WI38 (cell line): ENCODE results near the gene ELMO2.

Experiments used
- H3K4me3 ChIP-seq: 2 replicates; pipeline ENCODE4 v1.5.1; 2011; ENCODE audit warnings: low read depth, mild to moderate bottlenecking, control low read depth, low read length
- TF ChIP-seq, protein P1 (sequence below): IDR thresholded peaks from 2 replicates; pipeline ENCODE4 v1.5.1; 2012; ENCODE audit warnings: low read depth, mild to moderate bottlenecking, control low read depth, low read length

The ELMO2 gene

DNA sequence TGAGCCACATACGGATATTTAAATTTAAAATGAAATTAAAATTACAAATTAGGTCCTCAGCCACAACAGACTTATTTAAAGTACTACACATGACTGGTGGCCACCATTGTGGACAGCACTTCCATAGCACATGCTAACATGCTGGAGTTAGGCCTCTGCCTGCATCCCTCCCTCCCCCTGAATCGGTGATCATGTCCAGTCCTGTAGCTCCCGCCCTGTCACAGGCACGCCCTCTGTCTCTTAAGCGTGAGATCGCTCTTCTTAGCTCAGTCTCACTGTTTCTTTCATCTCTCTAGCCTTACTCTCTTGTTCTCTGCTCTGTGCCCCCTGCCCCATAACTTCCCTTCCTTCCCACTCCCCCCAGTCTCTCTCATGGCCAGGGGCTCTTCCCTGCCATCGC lies 28.9 kb downstream of the ELMO2 start:
- TF ChIP-seq, protein P1, sequence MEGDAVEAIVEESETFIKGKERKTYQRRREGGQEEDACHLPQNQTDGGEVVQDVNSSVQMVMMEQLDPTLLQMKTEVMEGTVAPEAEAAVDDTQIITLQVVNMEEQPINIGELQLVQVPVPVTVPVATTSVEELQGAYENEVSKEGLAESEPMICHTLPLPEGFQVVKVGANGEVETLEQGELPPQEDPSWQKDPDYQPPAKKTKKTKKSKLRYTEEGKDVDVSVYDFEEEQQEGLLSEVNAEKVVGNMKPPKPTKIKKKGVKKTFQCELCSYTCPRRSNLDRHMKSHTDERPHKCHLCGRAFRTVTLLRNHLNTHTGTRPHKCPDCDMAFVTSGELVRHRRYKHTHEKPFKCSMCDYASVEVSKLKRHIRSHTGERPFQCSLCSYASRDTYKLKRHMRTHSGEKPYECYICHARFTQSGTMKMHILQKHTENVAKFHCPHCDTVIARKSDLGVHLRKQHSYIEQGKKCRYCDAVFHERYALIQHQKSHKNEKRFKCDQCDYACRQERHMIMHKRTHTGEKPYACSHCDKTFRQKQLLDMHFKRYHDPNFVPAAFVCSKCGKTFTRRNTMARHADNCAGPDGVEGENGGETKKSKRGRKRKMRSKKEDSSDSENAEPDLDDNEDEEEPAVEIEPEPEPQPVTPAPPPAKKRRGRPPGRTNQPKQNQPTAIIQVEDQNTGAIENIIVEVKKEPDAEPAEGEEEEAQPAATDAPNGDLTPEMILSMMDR = no peak

DNA sequence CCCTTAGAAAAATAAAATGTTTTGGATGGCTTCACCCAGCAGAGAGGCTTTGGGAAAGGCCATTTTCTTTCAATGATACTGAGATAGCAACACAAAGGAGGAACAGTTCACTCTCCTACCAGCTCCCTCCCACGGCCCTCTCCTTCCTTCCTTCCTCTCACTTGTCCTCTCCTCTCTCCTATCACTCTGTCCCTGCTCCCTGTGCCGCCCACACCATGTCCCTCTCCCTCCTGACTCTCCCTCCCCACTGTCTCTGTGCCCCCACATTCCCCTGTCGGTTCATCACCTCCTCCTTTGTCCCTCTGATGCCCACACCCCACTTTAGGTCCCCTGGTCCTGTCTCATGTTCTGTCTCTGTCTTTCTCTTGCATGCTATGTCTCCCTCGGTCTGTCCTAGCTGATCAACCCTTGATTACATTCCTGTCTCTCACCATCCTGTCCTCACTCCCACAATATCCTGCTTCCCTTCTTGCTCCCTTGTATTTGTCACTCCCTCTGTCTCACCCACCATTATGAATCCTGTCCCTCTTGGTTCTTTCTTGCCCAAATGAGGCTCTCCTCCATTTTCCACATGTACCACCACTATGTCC lies 30.1 kb downstream of the ELMO2 start:
- H3K4me3 ChIP-seq = no peak overlapping the region
- TF ChIP-seq, protein P1 = no peak

More for the DNA sequence above, 28.9 kb downstream of the ELMO2 start:
- H3K4me3 ChIP-seq = no peak overlapping the region

DNA sequence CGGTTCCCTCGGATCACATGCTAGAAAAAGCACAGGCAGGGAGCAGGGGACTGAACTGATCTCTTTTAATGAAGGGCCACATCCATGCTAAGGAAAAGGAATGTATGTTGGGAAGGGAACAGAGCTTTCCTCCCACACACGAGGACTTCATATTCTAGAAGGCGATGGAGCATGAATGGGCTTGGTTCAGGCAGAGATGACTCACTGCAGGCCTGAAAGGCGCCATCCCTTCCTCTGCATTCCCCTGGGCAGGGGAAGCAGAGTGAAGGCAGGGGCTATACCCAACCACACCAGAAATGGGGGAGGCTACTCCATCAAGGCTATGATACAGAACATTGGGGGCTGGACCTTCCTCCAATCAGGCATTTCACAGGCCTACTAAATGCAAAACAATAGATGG lies 30.6 kb downstream of the ELMO2 start:
- TF ChIP-seq, protein P1 = no peak
- no peak overlapping the region for H3K4me3 ChIP-seq

DNA sequence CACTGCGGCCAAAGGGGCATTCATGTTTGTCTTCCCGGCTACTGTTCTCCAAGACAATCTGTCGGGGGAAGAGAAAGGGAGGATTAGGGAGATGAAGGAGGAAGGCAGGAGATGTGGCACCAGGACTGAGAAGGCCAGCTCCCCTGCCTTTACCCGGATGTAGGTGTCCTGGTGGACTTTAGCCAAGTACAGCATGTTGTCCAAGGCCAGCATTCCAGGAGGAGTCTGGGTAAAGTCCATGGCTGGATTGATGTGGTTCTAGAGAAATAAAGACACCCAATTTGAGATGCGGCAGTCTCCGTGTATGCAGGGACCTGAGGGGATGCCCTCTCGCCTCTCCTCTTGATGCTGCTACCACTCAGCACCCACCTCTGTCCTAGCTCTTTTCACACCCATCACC lies 32.0 kb downstream of the ELMO2 start:
- H3K4me3 ChIP-seq = no peak overlapping the region
- TF ChIP-seq, protein P1 = no peak

DNA sequence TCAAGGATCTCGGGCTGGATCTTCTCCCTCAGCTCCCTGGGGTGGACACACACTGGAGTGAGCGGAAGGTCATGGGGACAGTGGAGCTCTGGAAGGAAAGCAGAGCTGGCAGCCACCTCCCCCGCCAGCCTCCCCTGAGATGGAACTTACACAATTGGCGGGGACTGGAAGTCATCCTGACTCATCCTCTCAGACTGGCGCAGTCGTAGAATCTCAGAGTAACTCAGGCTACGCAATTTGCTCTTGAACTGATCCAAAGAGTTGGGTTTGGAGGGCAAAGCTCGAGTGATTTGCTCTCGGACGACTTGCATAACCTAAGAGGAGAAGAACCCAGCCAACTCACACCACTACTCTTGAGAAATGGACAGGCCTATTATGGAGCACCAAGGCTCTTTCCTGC lies 34.8 kb downstream of the ELMO2 start:
- H3K4me3 ChIP-seq = no peak overlapping the region
- TF ChIP-seq, protein P1 = no peak

DNA sequence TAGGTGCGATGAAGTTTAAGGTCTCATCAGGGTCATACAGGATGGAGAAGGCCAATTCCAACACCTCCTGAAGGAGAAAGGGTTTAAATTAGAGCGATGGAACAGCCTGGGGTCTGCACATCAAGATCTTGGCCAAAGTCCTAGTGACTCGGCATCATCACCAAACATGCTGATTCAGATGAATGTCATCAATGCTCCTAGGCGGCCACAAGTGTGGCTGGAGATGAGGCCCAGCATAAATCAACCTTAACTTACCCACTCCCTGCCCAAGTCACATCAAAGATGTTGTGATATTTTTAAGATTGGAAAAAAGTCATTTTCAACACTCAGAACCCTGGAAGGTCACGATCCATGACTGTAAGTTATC lies 37.5 kb downstream of the ELMO2 start:
- H3K4me3 ChIP-seq = no peak overlapping the region
- TF ChIP-seq, protein P1 = no peak

DNA sequence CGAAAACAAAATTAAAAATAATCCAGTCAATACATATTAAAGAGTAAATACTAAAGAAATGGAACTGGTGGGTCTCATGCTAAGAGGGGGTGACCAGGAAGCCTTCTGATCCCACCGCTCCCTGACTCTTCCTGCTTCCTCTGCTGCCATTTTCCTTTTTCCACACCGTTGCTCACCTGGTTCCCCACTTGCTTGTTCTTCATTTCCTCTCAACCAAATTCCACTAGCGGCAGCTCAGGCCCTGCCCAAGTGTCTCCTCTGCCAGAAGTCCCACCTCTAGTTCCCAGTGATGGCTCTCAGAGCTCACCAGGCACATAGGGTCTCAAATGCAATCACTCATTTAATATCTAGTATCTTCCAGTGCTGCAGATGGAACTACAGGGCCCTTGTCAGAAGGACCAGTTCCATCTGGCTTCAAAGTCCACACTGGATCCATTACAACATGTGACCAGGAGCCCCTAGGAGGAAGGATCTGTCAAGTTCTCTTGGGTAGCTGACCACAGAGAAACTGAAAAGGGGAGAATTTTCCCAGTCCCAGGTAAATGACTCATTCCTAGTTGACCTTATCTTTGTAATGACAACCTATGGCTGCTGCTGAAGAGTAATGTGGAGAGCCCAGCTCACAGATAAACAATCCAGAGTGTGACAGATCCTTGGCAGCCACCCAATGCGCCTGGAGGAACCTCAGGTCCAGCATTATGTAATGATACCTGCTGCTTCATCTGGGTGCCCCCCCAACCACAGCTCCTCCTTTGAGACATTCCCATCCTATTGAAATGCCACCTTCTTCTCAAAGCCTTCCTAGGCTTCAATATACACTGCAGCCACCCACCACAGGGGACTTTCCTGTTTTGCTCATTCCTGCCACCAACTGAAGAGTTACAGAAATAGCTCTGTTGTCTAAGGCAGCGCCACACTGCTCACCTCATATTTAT lies 38.2 kb downstream of the ELMO2 start:
- TF ChIP-seq, protein P1 = no peak
- H3K4me3 ChIP-seq = no peak overlapping the region
